Mesenchymal stem cell (in vitro differentiated cells and primary cell): ENCODE measurements around the gene CAPSL.
"Not testable (repeated sequence)": the region's sequence is repeated elsewhere in the genome, so short reads cannot be mapped to it uniquely, and the experiment has no call there.

Source experiments
- DNase-seq: peaks from one replicate; pipeline ENCODE4 v3.0.0-alpha.2; 2013
- H2AFZ ChIP-seq: one replicate; pipeline ENCODE4 v1.6.1; 2013; ENCODE audit warnings: low read depth, mild to moderate bottlenecking, control low read depth, inconsistent platforms, low read length, moderate library complexity
- H2AK5ac ChIP-seq: 2 replicates; pipeline ENCODE4 v1.6.1; 2013; ENCODE audit warnings: low read length, moderate library complexity, mild to moderate bottlenecking, inconsistent platforms; ENCODE audit not compliant: severe bottlenecking
- H2BK120ac ChIP-seq: one replicate; pipeline ENCODE4 v1.6.1; 2013; ENCODE audit warnings: low read depth, mild to moderate bottlenecking, inconsistent platforms, low read length, moderate library complexity
- H2BK12ac ChIP-seq, 2 experiments: one replicate each; pipeline ENCODE4 v1.6.1; 2013; ENCODE audit warnings: inconsistent platforms in 2 of 2, low read length in 2 of 2, mild to moderate bottlenecking in 2 of 2, moderate library complexity in 2 of 2, control low read depth in 1 of 2
- H2BK15ac ChIP-seq: one replicate; pipeline ENCODE4 v1.6.1; 2013; ENCODE audit warnings: mild to moderate bottlenecking, low read depth, inconsistent platforms; ENCODE audit not compliant: poor library complexity, severe bottlenecking
- H2BK5ac ChIP-seq: 2 replicates; pipeline ENCODE4 v1.6.1; 2013; ENCODE audit warnings: low read depth, mild to moderate bottlenecking, low read length, control low read depth, inconsistent platforms; ENCODE audit not compliant: poor library complexity, severe bottlenecking
- H3K14ac ChIP-seq, 2 experiments: one replicate each; pipeline ENCODE4 v1.6.1; 2013; ENCODE audit warnings: inconsistent platforms in 2 of 2, low read length in 2 of 2, control low read depth in 1 of 2, mild to moderate bottlenecking in 1 of 2, moderate library complexity in 1 of 2
- H3K18ac ChIP-seq, 2 experiments: one replicate each; pipeline ENCODE4 v1.6.1; 2013; ENCODE audit warnings: inconsistent platforms in 2 of 2, low read length in 2 of 2, control low read depth in 1 of 2, low read depth in 1 of 2, mild to moderate bottlenecking in 1 of 2
- H3K23ac ChIP-seq, 2 experiments: one replicate each; pipeline ENCODE4 v1.6.1; 2013; ENCODE audit warnings: inconsistent platforms in 2 of 2, low read length in 2 of 2, mild to moderate bottlenecking in 2 of 2, moderate library complexity in 2 of 2, control low read depth in 1 of 2
- H3K27ac ChIP-seq: 2 replicates; pipeline ENCODE4 v1.5.1; 2013; ENCODE audit warnings: mild to moderate bottlenecking, moderate library complexity, low read length, control low read depth, inconsistent platforms; ENCODE audit not compliant: poor library complexity, severe bottlenecking
- H3K27me3 ChIP-seq, 2 experiments: 2 replicates each; pipeline versions ENCODE4 v1.6.1 to v1.7.0; 2013; ENCODE audit warnings: low read length in 2 of 2, mild to moderate bottlenecking in 2 of 2, moderate library complexity in 2 of 2, control low read depth in 1 of 2, inconsistent platforms in 1 of 2; ENCODE audit not compliant: control insufficient read depth in 1 of 2, insufficient read depth in 1 of 2
- H3K36me3 ChIP-seq, 2 experiments: 2 replicates each; pipeline versions ENCODE4 v1.6.1 to v1.7.0; 2013; ENCODE audit warnings: low read length in 2 of 2, control low read depth in 1 of 2, inconsistent platforms in 1 of 2, low read depth in 1 of 2, mild to moderate bottlenecking in 1 of 2; ENCODE audit not compliant: insufficient read depth in 2 of 2, control insufficient read depth in 1 of 2
- H3K4ac ChIP-seq, 2 experiments: one replicate each; pipeline ENCODE4 v1.6.1; 2013; ENCODE audit warnings: inconsistent platforms in 2 of 2, low read length in 2 of 2, mild to moderate bottlenecking in 2 of 2, moderate library complexity in 2 of 2, control low read depth in 1 of 2, low read depth in 1 of 2
- H3K4me1 ChIP-seq: 2 replicates; pipeline ENCODE4 v1.6.1; 2013; ENCODE audit warnings: low read depth, low read length, control low read depth; ENCODE audit not compliant: control insufficient read depth, insufficient read depth
- H3K4me2 ChIP-seq: 2 replicates; pipeline ENCODE4 v1.6.1; 2013; ENCODE audit warnings: low read length, mild to moderate bottlenecking, inconsistent platforms; ENCODE audit not compliant: poor library complexity, severe bottlenecking
- H3K4me3 ChIP-seq, 2 experiments: 2 replicates each; pipeline versions ENCODE4 v1.5.1 to v1.7.0; 2013; ENCODE audit warnings: low read length in 2 of 2, mild to moderate bottlenecking in 2 of 2, control low read depth in 1 of 2, low read depth in 1 of 2; ENCODE audit not compliant: insufficient read depth in 1 of 2
- H3K79me1 ChIP-seq: replicated peaks from 2 replicates; pipeline ENCODE4 v1.6.1; 2013; ENCODE audit warnings: mild to moderate bottlenecking, control low read depth, low read length, inconsistent platforms; ENCODE audit not compliant: poor library complexity, severe bottlenecking
- H3K9ac ChIP-seq: 2 replicates; pipeline ENCODE4 v1.7.0; 2013; ENCODE audit warnings: mild to moderate bottlenecking, low read length, moderate library complexity
- H3K9me3 ChIP-seq: 2 replicates; pipeline ENCODE4 v1.7.0; 2013; ENCODE audit warnings: mild to moderate bottlenecking, low read length; ENCODE audit not compliant: control insufficient read depth
- H4K8ac ChIP-seq: one replicate; pipeline ENCODE4 v1.6.1; 2013; ENCODE audit warnings: inconsistent platforms, mild to moderate bottlenecking, low read length, moderate library complexity
- H4K91ac ChIP-seq: one replicate; pipeline ENCODE4 v1.6.1; 2013; ENCODE audit warnings: mild to moderate bottlenecking, low read length, inconsistent platforms
- WGBS: methylation state at CpG from one replicate; pipeline ENCODE4 v1.1.7; 2013; ENCODE audit warnings: mixed read lengths; 5-methylcytosine and 5-hydroxymethylcytosine counted together

The CAPSL gene

GRCh38 chr5:35857606-35858205, 80.7 kb downstream of the CAPSL start:
- Histone ChIP-seq H3K4ac (no peak overlapping the region), H2BK120ac (no peak overlapping the region), H3K18ac (no peak overlapping the region), H3K4me2 (no peak overlapping the region), H3K9me3 (no peaks in the 10 kb centered on the region), H4K8ac (no peak overlapping the region), H2BK5ac (no peak overlapping the region), H3K36me3 (no peaks in the 10 kb centered on the region), H2BK12ac (no peak overlapping the region), H4K91ac (no peak overlapping the region), H2AFZ (no peak overlapping the region), H3K27me3 (no peaks in the 10 kb centered on the region), H3K9ac (no peak overlapping the region), H3K4me3 (peak overlapping the region in 1 of 2 experiments; percentile 26), H3K79me1 (no peaks in the 10 kb centered on the region), H2BK15ac (no peak overlapping the region), H3K27ac (no peak overlapping the region), H3K4me1 (no peaks in the 10 kb centered on the region), H3K23ac (no peak overlapping the region), H3K14ac (no peak overlapping the region), H2AK5ac (no peak overlapping the region)
- 6% methylated on average over 1 of the region's 2 CpGs for WGBS
- DNase-seq = peak; percentile 83

GRCh38 chr5:35856765-35857351, 81.6 kb downstream of the CAPSL start, which contains the start of gene IL7R:
IL7R (plus strand) TSS chr5:35856891; CDS start chr5:35856978, 87 bp downstream.
- Histone ChIP-seq H3K9ac (peak within 1 kb of the TSS; percentile 24), H2BK120ac (no peak within 1 kb of the TSS), H2BK12ac (peak within 1 kb of the TSS; percentile 11 to 80), H3K36me3 (no peaks in the 10 kb centered on the region), H2AK5ac (no peak within 1 kb of the TSS), H4K8ac (no peak within 1 kb of the TSS), H3K18ac (peak within 1 kb of the TSS; percentile 41 to 52), H2AFZ (no peak within 1 kb of the TSS), H3K9me3 (no peaks in the 10 kb centered on the region), H3K79me1 (no peaks in the 10 kb centered on the region), H2BK5ac (no peak within 1 kb of the TSS), H3K14ac (no peak within 1 kb of the TSS), H3K27me3 (no peaks in the 10 kb centered on the region), H3K4me2 (no peak within 1 kb of the TSS), H3K27ac (no peak within 1 kb of the TSS), H3K23ac (no peak within 1 kb of the TSS), H3K4me3 (peak within 1 kb of the TSS in 1 of 2 experiments; percentile 26), H3K4me1 (peaks cover 2% of the 10 kb centered on the region), H3K4ac (no peak within 1 kb of the TSS), H4K91ac (no peak within 1 kb of the TSS), H2BK15ac (no peak within 1 kb of the TSS)
- DNase-seq = peak; percentile 88
- WGBS = 0% methylated on average over 1 of the region's 1 CpG

GRCh38 chr5:35856186-35856764, 82.1 kb downstream of the CAPSL start:
- not testable (repeated sequence) for H3K4me1 ChIP-seq, H4K8ac ChIP-seq, H3K14ac ChIP-seq, H2BK15ac ChIP-seq, H2AFZ ChIP-seq, H3K4me2 ChIP-seq, H3K79me1 ChIP-seq, H3K23ac ChIP-seq, H4K91ac ChIP-seq, H2BK120ac ChIP-seq, H2AK5ac ChIP-seq, H3K36me3 ChIP-seq, H2BK5ac ChIP-seq, H3K27ac ChIP-seq, H3K27me3 ChIP-seq, H3K9me3 ChIP-seq, H3K4ac ChIP-seq
- peak; percentile 3 for DNase-seq
- WGBS = 94% methylated on average over 4 of the region's 5 CpGs
- Histone ChIP-seq H3K9ac (peak overlapping the region; percentile 24), H2BK12ac (peak overlapping the region; percentile 11 to 80), H3K4me3 (peak overlapping the region in 1 of 2 experiments; percentile 26), H3K18ac (peak overlapping the region; percentile 41 to 52)

GRCh38 chr5:35855187-35855586, 83.2 kb downstream of the CAPSL start:
- H3K4me3 ChIP-seq = no peak overlapping the region
- H3K4me2 ChIP-seq = no peak overlapping the region
- H2BK5ac ChIP-seq = no peak overlapping the region
- H3K36me3 ChIP-seq = no peaks in the 10 kb centered on the region
- no peaks in the 10 kb centered on the region for H3K9me3 ChIP-seq
- no peak overlapping the region for H2AFZ ChIP-seq
- no peak overlapping the region for H3K23ac ChIP-seq
- 82% methylated on average over 1 of the region's 1 CpG for WGBS
- H3K27me3 ChIP-seq = no peaks in the 10 kb centered on the region
- H2BK120ac ChIP-seq = no peak overlapping the region
- H2BK12ac ChIP-seq = no peak overlapping the region
- H4K8ac ChIP-seq = no peak overlapping the region
- no peak overlapping the region for H2BK15ac ChIP-seq
- H3K4me1 ChIP-seq = peaks cover 2% of the 10 kb centered on the region
- H3K27ac ChIP-seq = no peak overlapping the region
- H3K79me1 ChIP-seq = no peaks in the 10 kb centered on the region
- no peak overlapping the region for H3K18ac ChIP-seq
- no peak overlapping the region for H4K91ac ChIP-seq
- no peak overlapping the region for H3K14ac ChIP-seq
- no peak for DNase-seq
- H3K4ac ChIP-seq = no peak overlapping the region
- H3K9ac ChIP-seq = no peak overlapping the region
- H2AK5ac ChIP-seq = no peak overlapping the region
